Mesenchymal stem cell (in vitro differentiated cells and primary cell): ENCODE results near the gene DCAF4.

Experiments
- DNase-seq: peaks from one replicate; pipeline ENCODE4 v3.0.0-alpha.2; 2013
- H2AFZ ChIP-seq: one replicate; pipeline ENCODE4 v1.6.1; 2013; ENCODE audit warnings: low read depth, mild to moderate bottlenecking, control low read depth, inconsistent platforms, low read length, moderate library complexity
- H2AK5ac ChIP-seq: 2 replicates; pipeline ENCODE4 v1.6.1; 2013; ENCODE audit warnings: low read length, moderate library complexity, mild to moderate bottlenecking, inconsistent platforms; ENCODE audit not compliant: severe bottlenecking
- H2BK120ac ChIP-seq: one replicate; pipeline ENCODE4 v1.6.1; 2013; ENCODE audit warnings: low read depth, mild to moderate bottlenecking, inconsistent platforms, low read length, moderate library complexity
- H2BK12ac ChIP-seq, 2 experiments: one replicate each; pipeline ENCODE4 v1.6.1; 2013; ENCODE audit warnings: inconsistent platforms in 2 of 2, low read length in 2 of 2, mild to moderate bottlenecking in 2 of 2, moderate library complexity in 2 of 2, control low read depth in 1 of 2
- H2BK15ac ChIP-seq: one replicate; pipeline ENCODE4 v1.6.1; 2013; ENCODE audit warnings: mild to moderate bottlenecking, low read depth, inconsistent platforms; ENCODE audit not compliant: poor library complexity, severe bottlenecking
- H2BK5ac ChIP-seq: 2 replicates; pipeline ENCODE4 v1.6.1; 2013; ENCODE audit warnings: low read depth, mild to moderate bottlenecking, low read length, control low read depth, inconsistent platforms; ENCODE audit not compliant: poor library complexity, severe bottlenecking
- H3K14ac ChIP-seq, 2 experiments: one replicate each; pipeline ENCODE4 v1.6.1; 2013; ENCODE audit warnings: inconsistent platforms in 2 of 2, low read length in 2 of 2, control low read depth in 1 of 2, mild to moderate bottlenecking in 1 of 2, moderate library complexity in 1 of 2
- H3K18ac ChIP-seq, 2 experiments: one replicate each; pipeline ENCODE4 v1.6.1; 2013; ENCODE audit warnings: inconsistent platforms in 2 of 2, low read length in 2 of 2, control low read depth in 1 of 2, low read depth in 1 of 2, mild to moderate bottlenecking in 1 of 2
- H3K23ac ChIP-seq, 2 experiments: one replicate each; pipeline ENCODE4 v1.6.1; 2013; ENCODE audit warnings: inconsistent platforms in 2 of 2, low read length in 2 of 2, mild to moderate bottlenecking in 2 of 2, moderate library complexity in 2 of 2, control low read depth in 1 of 2
- H3K27ac ChIP-seq: 2 replicates; pipeline ENCODE4 v1.5.1; 2013; ENCODE audit warnings: mild to moderate bottlenecking, moderate library complexity, low read length, control low read depth, inconsistent platforms; ENCODE audit not compliant: poor library complexity, severe bottlenecking
- H3K27me3 ChIP-seq, 2 experiments: 2 replicates each; pipeline versions ENCODE4 v1.6.1 to v1.7.0; 2013; ENCODE audit warnings: low read length in 2 of 2, mild to moderate bottlenecking in 2 of 2, moderate library complexity in 2 of 2, control low read depth in 1 of 2, inconsistent platforms in 1 of 2; ENCODE audit not compliant: control insufficient read depth in 1 of 2, insufficient read depth in 1 of 2
- H3K36me3 ChIP-seq, 2 experiments: 2 replicates each; pipeline versions ENCODE4 v1.6.1 to v1.7.0; 2013; ENCODE audit warnings: low read length in 2 of 2, control low read depth in 1 of 2, inconsistent platforms in 1 of 2, low read depth in 1 of 2, mild to moderate bottlenecking in 1 of 2; ENCODE audit not compliant: insufficient read depth in 2 of 2, control insufficient read depth in 1 of 2
- H3K4ac ChIP-seq, 2 experiments: one replicate each; pipeline ENCODE4 v1.6.1; 2013; ENCODE audit warnings: inconsistent platforms in 2 of 2, low read length in 2 of 2, mild to moderate bottlenecking in 2 of 2, moderate library complexity in 2 of 2, control low read depth in 1 of 2, low read depth in 1 of 2
- H3K4me1 ChIP-seq: 2 replicates; pipeline ENCODE4 v1.6.1; 2013; ENCODE audit warnings: low read depth, low read length, control low read depth; ENCODE audit not compliant: control insufficient read depth, insufficient read depth
- H3K4me2 ChIP-seq: 2 replicates; pipeline ENCODE4 v1.6.1; 2013; ENCODE audit warnings: low read length, mild to moderate bottlenecking, inconsistent platforms; ENCODE audit not compliant: poor library complexity, severe bottlenecking
- H3K4me3 ChIP-seq, 2 experiments: 2 replicates each; pipeline versions ENCODE4 v1.5.1 to v1.7.0; 2013; ENCODE audit warnings: low read length in 2 of 2, mild to moderate bottlenecking in 2 of 2, control low read depth in 1 of 2, low read depth in 1 of 2; ENCODE audit not compliant: insufficient read depth in 1 of 2
- H3K79me1 ChIP-seq: replicated peaks from 2 replicates; pipeline ENCODE4 v1.6.1; 2013; ENCODE audit warnings: mild to moderate bottlenecking, control low read depth, low read length, inconsistent platforms; ENCODE audit not compliant: poor library complexity, severe bottlenecking
- H3K9ac ChIP-seq: 2 replicates; pipeline ENCODE4 v1.7.0; 2013; ENCODE audit warnings: mild to moderate bottlenecking, low read length, moderate library complexity
- H3K9me3 ChIP-seq: 2 replicates; pipeline ENCODE4 v1.7.0; 2013; ENCODE audit warnings: mild to moderate bottlenecking, low read length; ENCODE audit not compliant: control insufficient read depth
- H4K8ac ChIP-seq: one replicate; pipeline ENCODE4 v1.6.1; 2013; ENCODE audit warnings: inconsistent platforms, mild to moderate bottlenecking, low read length, moderate library complexity
- H4K91ac ChIP-seq: one replicate; pipeline ENCODE4 v1.6.1; 2013; ENCODE audit warnings: mild to moderate bottlenecking, low read length, inconsistent platforms
- WGBS: methylation state at CpG from one replicate; pipeline ENCODE4 v1.1.7; 2013; ENCODE audit warnings: mixed read lengths; 5-methylcytosine and 5-hydroxymethylcytosine counted together

The DCAF4 gene

GRCh38 chr14:72891666-72892102 is 34.6 kb upstream of the DCAF4 start:
- H2BK12ac ChIP-seq = no peak overlapping the region
- WGBS = 2% methylated on average over 13 of the region's 14 CpGs
- H2BK120ac ChIP-seq = no peak overlapping the region
- no peak overlapping the region for H3K14ac ChIP-seq
- H2AFZ ChIP-seq = no peak overlapping the region
- H3K79me1 ChIP-seq = peaks cover 1% of the 10 kb centered on the region
- no peak for DNase-seq
- no peak overlapping the region for H2AK5ac ChIP-seq
- no peak overlapping the region for H4K91ac ChIP-seq
- no peaks in the 10 kb centered on the region for H3K9me3 ChIP-seq
- no peak overlapping the region for H3K27ac ChIP-seq
- peaks cover 7% of the 10 kb centered on the region for H3K4me1 ChIP-seq
- H3K27me3 ChIP-seq = peaks cover 0 to 14% of the 10 kb centered on the region in 2 experiments
- H3K9ac ChIP-seq = peak overlapping the region; percentile 78
- no peak overlapping the region for H4K8ac ChIP-seq
- H3K23ac ChIP-seq = no peak overlapping the region
- H2BK5ac ChIP-seq = no peak overlapping the region
- H3K36me3 ChIP-seq = no peaks in the 10 kb centered on the region
- no peak overlapping the region for H3K4ac ChIP-seq
- H3K4me3 ChIP-seq = peak overlapping the region; percentile 85 to 93
- no peak overlapping the region for H3K18ac ChIP-seq
- peak overlapping the region; percentile 84 for H3K4me2 ChIP-seq
- peak overlapping the region; percentile 13 for H2BK15ac ChIP-seq

- Histone ChIP-seq H3K36me3 (no peaks in the 10 kb centered on the region), H2BK12ac (peak overlapping the region in 1 of 2 experiments; percentile 29), H3K18ac (no peak overlapping the region), H4K8ac (no peak overlapping the region), H2BK120ac (no peak overlapping the region), H3K9me3 (no peaks in the 10 kb centered on the region), H3K14ac (no peak overlapping the region), H3K27ac (peak overlapping the region; percentile 50), H3K4me2 (peak overlapping the region; percentile 84), H4K91ac (no peak overlapping the region), H2AFZ (no peak overlapping the region), H3K4me3 (peak overlapping the region; percentile 85 to 93), H3K9ac (peak overlapping the region; percentile 78), H3K23ac (peak overlapping the region in 1 of 2 experiments; percentile 98), H2AK5ac (no peak overlapping the region), H2BK15ac (peak overlapping the region; percentile 13), H3K4ac (no peak overlapping the region), H3K27me3 (peaks cover 0 to 14% of the 10 kb centered on the region in 2 experiments), H3K4me1 (peaks cover 7% of the 10 kb centered on the region), H3K79me1 (no peaks in the 10 kb centered on the region), H2BK5ac (peak overlapping the region; percentile 0)
- under 1% methylated on average over 39 of the region's 47 CpGs for WGBS
- peak; percentile 48 for DNase-seq
Measured at GRCh38 chr14:72892103-72892878, 34.0 kb upstream of the DCAF4 start.

DNA sequence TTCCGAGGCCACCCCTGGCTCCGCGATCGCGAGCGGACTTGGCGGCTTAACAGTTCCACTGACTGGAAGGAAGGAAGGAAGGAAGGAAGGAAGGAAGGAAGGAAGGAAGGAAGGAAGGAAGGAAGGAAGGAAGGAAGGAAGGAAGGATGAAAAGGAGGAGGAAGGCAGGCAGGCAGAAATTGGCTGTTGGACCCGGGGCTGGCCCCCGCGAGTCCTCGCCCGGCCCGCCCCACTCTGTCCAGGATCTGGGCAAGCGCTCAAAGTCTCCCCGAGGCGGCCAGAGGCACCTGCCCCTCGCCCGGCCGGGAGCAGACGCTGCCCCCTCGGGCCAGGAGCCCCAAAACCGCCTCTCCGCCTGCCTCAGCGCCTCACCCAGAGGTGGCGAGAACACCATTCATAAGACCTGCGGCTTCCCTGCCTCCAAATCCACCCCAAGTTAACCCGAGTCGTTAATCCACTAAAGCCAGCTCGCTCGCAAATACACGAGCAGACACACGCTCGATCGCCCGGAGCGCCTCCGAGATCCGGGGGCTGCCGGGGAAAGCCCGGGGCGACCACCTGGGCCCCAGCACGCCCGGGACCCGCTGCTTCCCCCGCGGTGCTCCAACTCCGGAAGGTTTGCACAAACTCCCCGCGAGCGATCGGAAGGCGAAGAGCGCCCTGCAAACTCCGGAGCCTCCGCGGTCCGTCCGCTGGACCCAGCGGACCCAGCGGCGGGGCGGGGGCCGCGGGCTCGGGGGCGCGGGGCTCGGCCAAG is 33.2 kb upstream of the DCAF4 start:
- peak overlapping the region in 1 of 2 experiments; percentile 63 for H3K14ac ChIP-seq
- WGBS = under 1% methylated on average over 59 of the region's 68 CpGs
- H2BK120ac ChIP-seq = no peak overlapping the region
- H2BK12ac ChIP-seq = peak overlapping the region in 1 of 2 experiments; percentile 55
- no peak overlapping the region for H2BK15ac ChIP-seq
- no peak overlapping the region for H4K91ac ChIP-seq
- H3K36me3 ChIP-seq = no peaks in the 10 kb centered on the region
- H3K4me3 ChIP-seq = peak overlapping the region; percentile 85 to 93
- peak overlapping the region; percentile 0 for H2BK5ac ChIP-seq
- no peak overlapping the region for H3K4ac ChIP-seq
- no peak overlapping the region for H2AK5ac ChIP-seq
- H2AFZ ChIP-seq = peak overlapping the region; percentile 44
- no peak overlapping the region for H3K27ac ChIP-seq
- peak overlapping the region; percentile 78 for H3K9ac ChIP-seq
- peak overlapping the region; percentile 84 for H3K4me2 ChIP-seq
- H3K18ac ChIP-seq = peak overlapping the region in 1 of 2 experiments; percentile 21
- H4K8ac ChIP-seq = no peak overlapping the region
- DNase-seq = peak; percentile 45
- no peaks in the 10 kb centered on the region for H3K9me3 ChIP-seq
- peaks cover 0 to 14% of the 10 kb centered on the region in 2 experiments for H3K27me3 ChIP-seq
- no peaks in the 10 kb centered on the region for H3K79me1 ChIP-seq
- H3K23ac ChIP-seq = no peak overlapping the region
- peaks cover 5% of the 10 kb centered on the region for H3K4me1 ChIP-seq
